PC-9 (cell line): ENCODE results near the gene VEGFB.

Experiments used
- EZH2 ChIP-seq: fragments of 200-600 bp; sonication (generic); IDR thresholded peaks from 2 replicates; pipeline ENCODE4 v1.8.0; 2017; ENCODE audit warnings: antibody characterized with exemption, low read depth
- TF ChIP-seq, protein P1 (sequence below): fragments of 200-600 bp; sonication (generic); conservative IDR thresholded peaks from 2 replicates; pipeline ENCODE4 v1.6.1; 2017; ENCODE audit warnings: mixed run types, antibody characterized with exemption, mild to moderate bottlenecking, moderate library complexity

- TF ChIP-seq, protein P1, sequence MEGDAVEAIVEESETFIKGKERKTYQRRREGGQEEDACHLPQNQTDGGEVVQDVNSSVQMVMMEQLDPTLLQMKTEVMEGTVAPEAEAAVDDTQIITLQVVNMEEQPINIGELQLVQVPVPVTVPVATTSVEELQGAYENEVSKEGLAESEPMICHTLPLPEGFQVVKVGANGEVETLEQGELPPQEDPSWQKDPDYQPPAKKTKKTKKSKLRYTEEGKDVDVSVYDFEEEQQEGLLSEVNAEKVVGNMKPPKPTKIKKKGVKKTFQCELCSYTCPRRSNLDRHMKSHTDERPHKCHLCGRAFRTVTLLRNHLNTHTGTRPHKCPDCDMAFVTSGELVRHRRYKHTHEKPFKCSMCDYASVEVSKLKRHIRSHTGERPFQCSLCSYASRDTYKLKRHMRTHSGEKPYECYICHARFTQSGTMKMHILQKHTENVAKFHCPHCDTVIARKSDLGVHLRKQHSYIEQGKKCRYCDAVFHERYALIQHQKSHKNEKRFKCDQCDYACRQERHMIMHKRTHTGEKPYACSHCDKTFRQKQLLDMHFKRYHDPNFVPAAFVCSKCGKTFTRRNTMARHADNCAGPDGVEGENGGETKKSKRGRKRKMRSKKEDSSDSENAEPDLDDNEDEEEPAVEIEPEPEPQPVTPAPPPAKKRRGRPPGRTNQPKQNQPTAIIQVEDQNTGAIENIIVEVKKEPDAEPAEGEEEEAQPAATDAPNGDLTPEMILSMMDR = no peak
- TF ChIP-seq EZH2 = no peak
Observed at GRCh38 chr11:64220798-64221197, 13.6 kb upstream of the VEGFB start.
